HL-60 (cell line): Measurements from ENCODE around the gene ITIH4.

Experiments used
- DNase-seq, 2 experiments: peaks; one replicate each; pipeline ENCODE4 v3.0.0-alpha.2; 2010 to 2020; ENCODE audit warnings: low read depth in 1 of 2, low spot score in 1 of 2
- H3K27ac ChIP-seq: fragments of 250-450 bp; sonication (Bioruptor Pico); replicated peaks from 2 replicates; pipeline ENCODE4 v1.5.1; 2020; ENCODE audit warnings: mild to moderate bottlenecking, moderate library complexity
- H3K27me3 ChIP-seq: fragments of 250-450 bp; sonication (Bioruptor Pico); 2 replicates; pipeline ENCODE4 v1.5.1; 2021; ENCODE audit warnings: mild to moderate bottlenecking, moderate library complexity; ENCODE audit not compliant: insufficient read depth, poor library complexity, severe bottlenecking
- H3K4me3 ChIP-seq: replicated peaks from 2 replicates; pipeline ENCODE4 v1.5.1; 2011; ENCODE audit warnings: mild to moderate bottlenecking, control low read depth, low read length; ENCODE audit not compliant: insufficient read depth
- CTCF ChIP-seq: IDR thresholded peaks from one replicate; pipeline ENCODE4 v1.5.1; 2011; ENCODE audit warnings: low read length, control low read depth, inconsistent platforms; ENCODE audit not compliant: insufficient read depth
- GABPA ChIP-seq: IDR thresholded peaks from 2 replicates; pipeline ENCODE4 v1.6.1; 2012; ENCODE audit warnings: low read depth
- POLR2AphosphoS5 ChIP-seq: IDR thresholded peaks from 2 replicates; pipeline ENCODE4 v1.6.1; 2012; ENCODE audit warnings: low read depth
- REST ChIP-seq: IDR thresholded peaks from 2 replicates; pipeline ENCODE4 v1.6.1; 2012; ENCODE audit warnings: low read depth; ENCODE audit not compliant: insufficient replicate concordance
- SPI1 ChIP-seq: IDR thresholded peaks from 2 replicates; pipeline ENCODE4 v1.6.1; 2012; ENCODE audit warnings: low read depth, mild to moderate bottlenecking, borderline replicate concordance

ITIH4 gene

DNA sequence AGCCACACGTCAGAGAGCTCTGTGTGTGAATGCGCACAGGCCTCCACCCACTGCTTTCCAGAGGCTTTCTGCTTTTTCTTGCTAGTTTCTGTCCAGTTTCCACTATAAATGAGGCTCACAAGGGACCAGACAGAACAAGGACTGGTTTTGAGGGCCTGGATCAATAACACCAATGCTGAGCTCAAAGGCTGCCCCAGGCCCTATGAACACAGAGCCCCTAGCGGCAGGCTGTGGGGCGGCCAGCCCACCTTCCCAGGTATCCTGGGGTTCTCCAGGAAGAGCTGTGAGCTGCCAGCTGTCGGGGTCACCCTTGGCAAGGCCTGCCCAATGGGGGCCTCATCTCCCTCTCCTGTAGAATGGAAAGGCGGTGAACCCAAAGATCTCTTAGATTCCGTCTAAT, 38.1 kb downstream of the ITIH4 start:
- no peak for DNase-seq
- no peak overlapping the region for H3K27ac ChIP-seq
- TF ChIP-seq CTCF (no peak), POLR2AphosphoS5 (no peak)
- no peaks in the 10 kb centered on the region for H3K27me3 ChIP-seq
- H3K4me3 ChIP-seq = no peak overlapping the region

DNA sequence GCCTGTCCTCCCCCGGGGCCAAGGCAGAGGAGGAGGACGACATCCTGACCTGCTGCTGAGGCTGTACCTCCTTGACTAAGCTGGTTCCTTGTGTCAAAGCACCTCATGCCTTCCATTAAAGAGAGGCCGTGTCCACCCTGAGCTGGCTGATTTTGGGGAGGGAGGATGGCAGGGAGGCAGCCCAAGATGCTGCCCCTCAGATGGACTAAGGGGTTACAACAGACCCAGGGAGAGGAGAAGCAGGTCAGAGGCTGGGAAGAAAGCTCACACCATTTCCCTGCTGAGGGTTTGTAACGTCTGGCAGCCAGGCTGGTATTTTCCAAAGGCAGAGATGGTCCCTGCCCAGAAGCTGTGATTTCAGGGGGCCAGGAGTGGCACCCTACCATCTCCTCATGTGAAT, 38.5 kb downstream of the ITIH4 start:
- H3K27ac ChIP-seq = no peak overlapping the region
- H3K4me3 ChIP-seq = no peak overlapping the region
- TF ChIP-seq POLR2AphosphoS5 (no peak), GABPA (no peak), SPI1 (no peak), CTCF (no peak), REST (no peak)
- no peak for DNase-seq
- H3K27me3 ChIP-seq = no peaks in the 10 kb centered on the region

DNA sequence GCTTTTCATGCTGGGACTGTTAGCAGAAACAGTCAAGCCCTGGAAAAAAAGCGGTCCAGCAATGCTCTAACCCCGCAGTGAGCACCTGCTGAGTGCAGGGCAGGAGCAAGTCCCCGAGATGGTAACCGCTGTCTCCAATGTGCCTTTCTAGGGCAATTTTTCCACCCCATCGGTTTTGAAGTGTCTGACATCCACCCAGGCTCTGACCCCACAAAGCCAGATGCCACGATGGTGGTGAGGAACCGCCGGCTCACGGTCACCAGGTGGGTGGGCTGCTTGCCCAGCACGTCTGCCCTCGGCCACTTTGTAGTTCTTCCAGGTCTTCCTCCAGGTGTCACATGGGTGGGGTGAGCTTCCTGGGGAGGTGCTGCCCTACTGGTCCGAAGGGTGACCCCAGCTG, 39.1 kb downstream of the ITIH4 start:
- Histone ChIP-seq H3K4me3 (no peak overlapping the region), H3K27me3 (no peaks in the 10 kb centered on the region), H3K27ac (no peak overlapping the region)
- TF ChIP-seq SPI1 = no peak
- DNase-seq = no peak

DNA sequence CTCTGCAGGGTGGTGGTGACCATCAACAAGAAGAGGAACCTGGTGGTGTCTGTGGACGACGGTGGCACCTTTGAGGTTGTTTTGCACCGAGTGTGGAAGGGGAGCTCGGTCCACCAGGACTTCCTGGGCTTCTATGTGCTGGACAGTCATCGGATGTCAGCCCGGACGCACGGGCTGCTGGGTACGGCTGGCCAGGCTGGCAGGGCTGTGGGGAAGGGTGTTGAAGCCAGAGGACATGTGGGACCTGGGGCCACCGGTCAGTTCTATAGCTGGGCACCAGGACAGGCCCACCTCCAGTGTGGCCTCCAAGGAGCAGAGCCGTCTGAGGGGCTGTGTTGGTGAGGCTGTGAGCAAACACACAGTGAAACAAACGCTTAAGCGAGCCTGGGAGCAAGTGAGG, 39.7 kb downstream of the ITIH4 start:
- H3K27ac ChIP-seq = no peak overlapping the region
- no peak for DNase-seq

More for the DNA sequence above, 39.7 kb downstream of the ITIH4 start:
- TF ChIP-seq SPI1 (no peak), CTCF (no peak), REST (no peak), POLR2AphosphoS5 (no peak), GABPA (no peak)
- H3K4me3 ChIP-seq = no peak overlapping the region
- no peaks in the 10 kb centered on the region for H3K27me3 ChIP-seq
